Testis (tissue), 2 donors: ENCODE measurements around the gene DRG2.

Experiments
- POLR2A ChIP-seq: fragments of 450-650 bp; IDR thresholded peaks from one replicate; pipeline ENCODE4 v1.6.1; 2017; ENCODE audit warnings: antibody characterized with exemption, mild to moderate bottlenecking, moderate library complexity
- TF ChIP-seq, protein P1 (sequence below), 3 experiments: fragments of 450-650 bp in 2 of 3; fragments of 200-600 bp in 1 of 3; sonication (generic) in 1 of 3; IDR thresholded peaks; one replicate each; pipeline ENCODE4 v1.5.1; 2016 to 2019; ENCODE audit warnings: antibody characterized with exemption in 3 of 3, mild to moderate bottlenecking in 2 of 3, moderate library complexity in 1 of 3

DNA sequence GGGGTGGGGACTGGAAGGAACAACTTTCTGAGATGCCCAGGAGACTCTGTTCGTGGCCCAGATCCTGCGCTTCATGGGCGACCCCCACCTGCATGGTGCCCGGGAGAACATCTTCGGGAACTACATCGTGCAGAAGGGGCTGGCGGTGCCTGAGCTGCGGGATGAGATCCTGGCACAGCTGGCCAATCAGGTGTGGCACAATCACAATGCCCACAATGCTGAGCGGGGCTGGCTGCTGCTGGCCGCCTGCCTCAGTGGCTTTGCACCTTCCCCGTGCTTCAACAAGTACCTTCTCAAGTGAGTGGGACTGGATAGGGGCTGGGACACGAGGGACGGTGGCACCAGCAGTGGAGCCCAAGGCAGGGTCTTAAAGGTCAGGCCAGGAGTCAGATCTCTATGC, 58.1 kb downstream of the DRG2 start:
- TF ChIP-seq POLR2A: no peak
- TF ChIP-seq, protein P1, sequence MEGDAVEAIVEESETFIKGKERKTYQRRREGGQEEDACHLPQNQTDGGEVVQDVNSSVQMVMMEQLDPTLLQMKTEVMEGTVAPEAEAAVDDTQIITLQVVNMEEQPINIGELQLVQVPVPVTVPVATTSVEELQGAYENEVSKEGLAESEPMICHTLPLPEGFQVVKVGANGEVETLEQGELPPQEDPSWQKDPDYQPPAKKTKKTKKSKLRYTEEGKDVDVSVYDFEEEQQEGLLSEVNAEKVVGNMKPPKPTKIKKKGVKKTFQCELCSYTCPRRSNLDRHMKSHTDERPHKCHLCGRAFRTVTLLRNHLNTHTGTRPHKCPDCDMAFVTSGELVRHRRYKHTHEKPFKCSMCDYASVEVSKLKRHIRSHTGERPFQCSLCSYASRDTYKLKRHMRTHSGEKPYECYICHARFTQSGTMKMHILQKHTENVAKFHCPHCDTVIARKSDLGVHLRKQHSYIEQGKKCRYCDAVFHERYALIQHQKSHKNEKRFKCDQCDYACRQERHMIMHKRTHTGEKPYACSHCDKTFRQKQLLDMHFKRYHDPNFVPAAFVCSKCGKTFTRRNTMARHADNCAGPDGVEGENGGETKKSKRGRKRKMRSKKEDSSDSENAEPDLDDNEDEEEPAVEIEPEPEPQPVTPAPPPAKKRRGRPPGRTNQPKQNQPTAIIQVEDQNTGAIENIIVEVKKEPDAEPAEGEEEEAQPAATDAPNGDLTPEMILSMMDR (IDR thresholded peaks at IDR 0.05): no peak
